GM18507 (cell line): Measurements from ENCODE around the gene ERAP2.
"Not testable (repeated sequence)": the region's sequence is repeated elsewhere in the genome, so short reads cannot be mapped to it uniquely, and the experiment has no call there.

Experiments
- DNase-seq: peaks from one replicate; pipeline ENCODE4 v3.0.0; 2011; ENCODE audit warnings: low read depth; ENCODE audit not compliant: insufficient read length; ENCODE audit errors: extremely low spot score
- FAIRE-seq: peaks from 2 replicates; lab custom pipeline; 2011; peaks lifted over from hg19 to GRCh38; lab: Jason Lieb, UNC

The ERAP2 gene

GRCh38 chr5:96857924-96858323 is 18.4 kb upstream of the ERAP2 start:
- FAIRE-seq = no peak
- no peak for DNase-seq

DNA sequence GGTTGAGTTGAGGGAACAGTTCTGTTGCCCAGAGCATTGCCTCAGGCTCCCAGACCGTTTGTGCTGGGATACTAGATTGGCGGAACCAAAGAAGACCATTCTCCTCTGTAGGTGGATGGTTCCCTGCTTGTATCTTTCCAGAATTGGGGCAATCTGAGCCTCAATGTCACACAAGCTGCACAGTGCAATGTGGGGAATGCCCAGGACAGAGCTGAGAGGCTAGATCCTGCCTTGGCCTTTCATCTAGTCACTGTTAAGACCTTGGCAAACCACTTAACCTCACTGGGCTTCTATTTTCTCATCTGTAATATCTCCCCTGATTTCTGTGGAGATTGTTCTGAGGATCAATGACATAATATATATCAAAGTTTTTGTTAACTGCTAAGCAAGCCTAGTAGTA is 16.9 kb upstream of the ERAP2 start:
- DNase-seq (no peak), FAIRE-seq (no peak)

DNA sequence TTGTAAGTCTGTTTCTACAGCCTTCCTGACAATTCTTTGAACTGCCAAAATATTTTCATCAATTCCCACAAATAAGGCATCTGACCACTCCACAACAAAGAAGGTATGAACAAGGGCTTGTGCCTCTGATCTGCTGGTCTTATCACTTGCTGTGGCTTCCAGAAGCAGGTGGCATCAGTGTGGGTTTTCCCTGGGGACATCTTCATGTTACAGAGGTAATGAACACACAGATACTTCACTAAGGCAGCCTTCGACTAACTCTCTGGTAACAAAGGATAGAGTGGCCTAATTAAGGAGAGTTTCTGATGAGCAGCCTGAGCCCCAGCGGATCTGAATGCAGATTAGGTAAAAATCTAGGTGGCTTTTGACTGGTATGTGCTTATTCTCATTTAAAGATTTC is 15.2 kb upstream of the ERAP2 start:
- peak; percentile 33 for FAIRE-seq
- DNase-seq = no peak

- no peak for DNase-seq
- FAIRE-seq = no peak
These were observed 13.2 kb upstream of the ERAP2 start for GRCh38 chr5:96863114-96863513.

DNA sequence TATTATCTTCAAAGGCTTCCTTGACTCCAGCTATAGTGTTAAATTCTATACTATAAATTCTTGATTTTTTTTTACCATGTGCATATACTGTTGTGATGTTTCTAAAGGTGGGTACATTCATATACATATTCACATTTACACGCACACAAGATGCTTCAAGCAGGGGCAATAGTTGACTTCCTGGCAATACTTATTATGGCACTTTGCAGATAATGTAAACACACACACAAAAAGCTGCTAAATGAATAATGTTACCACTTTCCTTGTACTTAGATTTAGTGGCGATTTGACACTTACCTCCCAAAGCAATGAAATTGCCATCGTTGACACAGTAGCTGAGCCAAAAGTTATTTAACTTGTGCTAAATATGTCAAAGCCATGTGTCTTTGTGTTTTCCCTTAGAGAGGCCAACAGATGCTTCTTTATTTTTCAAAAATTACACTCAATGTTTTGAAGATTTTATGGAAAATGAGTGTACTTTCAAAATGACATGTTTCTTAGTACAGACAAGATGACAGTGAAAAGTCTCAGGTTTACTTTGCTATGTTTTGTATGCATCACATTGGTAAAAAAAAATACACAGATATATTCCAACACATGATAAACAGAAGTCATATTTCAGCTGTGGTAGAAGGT is 12.2 kb upstream of the ERAP2 start:
- FAIRE-seq (no peak), DNase-seq (no peak)

- peak; percentile 41 for FAIRE-seq
- no peak for DNase-seq
These were observed 11.3 kb upstream of the ERAP2 start for GRCh38 chr5:96864922-96865530.

DNA sequence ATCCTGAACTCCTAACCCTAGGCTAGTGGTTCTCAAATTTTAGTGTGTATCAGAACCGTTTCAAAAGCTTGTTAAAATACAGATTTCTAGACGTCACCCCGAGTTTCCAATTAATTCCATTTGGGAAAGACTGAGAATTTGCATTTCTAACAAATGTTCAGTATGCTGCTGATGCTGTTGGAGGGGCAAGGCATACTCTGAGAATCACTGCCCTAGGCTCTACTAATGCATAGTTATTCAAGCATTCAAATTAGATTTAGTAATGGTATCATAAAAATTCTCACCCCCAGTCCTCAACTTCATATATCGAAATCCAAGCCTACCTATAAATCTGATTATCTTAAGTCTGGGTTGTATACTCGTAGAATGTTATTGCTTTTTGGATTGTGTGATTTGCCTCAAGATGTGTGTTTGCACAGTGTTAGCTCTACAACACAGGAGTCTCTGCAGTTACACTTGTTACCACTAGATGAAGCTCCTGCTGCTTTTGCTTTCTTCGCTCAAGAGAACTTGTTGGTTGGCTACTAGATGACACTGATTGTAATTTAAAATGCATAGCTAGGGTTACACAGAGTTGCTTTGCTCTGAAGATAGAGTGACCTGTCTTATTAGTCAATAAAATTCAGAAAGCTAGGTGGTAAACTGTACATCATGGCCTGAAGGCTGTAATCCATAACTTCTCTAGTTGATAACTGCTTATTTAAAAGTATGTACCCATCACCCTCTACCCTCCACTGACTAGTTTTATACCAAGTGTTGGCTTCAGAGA is 7.5 kb upstream of the ERAP2 start:
- peak; percentile 36 for DNase-seq
- peak; percentile 92 for FAIRE-seq

- no peak for DNase-seq
- FAIRE-seq = no peak
These were observed 7.0 kb upstream of the ERAP2 start for GRCh38 chr5:96869372-96869641.

DNA sequence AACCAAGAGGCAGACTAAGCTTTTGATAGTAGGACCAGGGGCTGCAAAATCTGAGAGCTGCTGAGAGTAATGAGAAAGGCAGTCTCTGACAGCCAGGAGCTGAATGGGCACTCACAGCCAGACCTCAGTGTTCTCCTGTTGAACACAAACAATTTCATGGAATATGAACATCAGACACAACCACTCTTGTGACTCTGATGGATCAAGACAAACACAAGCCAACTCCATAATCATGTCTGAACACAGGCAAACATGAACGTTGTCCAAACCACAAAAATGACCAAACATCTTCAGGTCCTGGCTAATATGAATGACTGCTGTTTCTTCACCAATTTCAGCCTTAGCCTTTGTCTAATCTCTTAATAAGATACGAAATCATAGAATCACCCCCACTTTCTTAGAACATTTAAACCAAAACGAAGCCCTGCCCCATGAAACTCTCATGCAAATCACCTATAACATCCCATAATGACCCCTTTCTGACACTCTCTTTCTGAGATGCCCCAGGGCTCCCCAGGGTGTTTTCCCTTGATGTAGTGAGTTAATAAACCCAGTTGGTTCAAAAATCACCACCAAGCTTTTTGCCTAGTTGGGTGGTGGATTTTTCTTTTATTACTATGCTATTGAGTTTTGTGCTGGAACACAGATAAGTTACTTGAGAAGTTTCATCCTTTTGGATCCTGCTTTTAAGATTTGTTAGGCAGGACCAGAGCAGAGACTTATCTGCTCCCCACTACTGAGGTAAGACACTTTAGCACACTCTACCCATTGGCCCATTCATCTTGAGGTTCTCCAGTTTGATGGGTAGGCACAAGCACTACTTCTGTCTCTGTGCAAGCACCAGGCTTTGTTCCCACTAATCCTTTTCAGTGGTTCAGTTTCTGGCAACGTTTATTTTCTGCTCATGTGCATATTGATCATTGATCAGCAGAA is 5.9 kb upstream of the ERAP2 start:
- DNase-seq = no peak
- FAIRE-seq = peak; percentile 95

GRCh38 chr5:96871027-96871399 is 5.3 kb upstream of the ERAP2 start:
- no peak for FAIRE-seq
- DNase-seq = no peak

GRCh38 chr5:96871686-96872085 is 4.6 kb upstream of the ERAP2 start:
- DNase-seq = no peak

GRCh38 chr5:96873449-96873848 is 2.9 kb upstream of the ERAP2 start:
- no peak for FAIRE-seq
- DNase-seq = no peak

More at GRCh38 chr5:96871686-96872085, 4.6 kb upstream of the ERAP2 start:
- FAIRE-seq = peak; percentile 55

GRCh38 chr5:96874631-96875030 is 1.7 kb upstream of the ERAP2 start:
- FAIRE-seq (no peak), DNase-seq (no peak)

DNA sequence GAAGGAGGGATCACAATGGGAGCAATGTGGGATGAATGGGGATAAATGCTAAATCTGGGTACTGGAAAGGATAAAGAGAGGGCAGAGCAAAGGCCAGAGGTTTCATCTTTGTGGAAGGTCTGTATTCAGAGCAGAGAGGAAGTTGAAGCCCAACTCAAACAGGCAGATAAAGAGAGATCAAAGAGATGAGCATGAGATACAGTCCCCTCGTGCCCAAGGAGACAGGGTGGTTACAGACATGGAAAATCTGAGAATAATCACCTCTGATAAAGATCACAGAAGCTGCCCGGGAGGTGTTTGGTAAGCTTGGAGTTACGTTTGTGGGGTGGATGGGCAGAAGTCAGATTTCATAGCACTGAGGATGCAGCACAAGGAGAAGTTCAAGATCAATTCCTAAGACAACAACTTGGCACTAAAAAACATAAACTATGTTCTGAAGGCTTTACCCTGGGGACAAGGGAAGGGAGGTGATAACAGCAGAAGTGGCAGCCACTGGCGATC is 459 bp upstream of the ERAP2 start:
- FAIRE-seq = no peak
- no peak for DNase-seq

DNA sequence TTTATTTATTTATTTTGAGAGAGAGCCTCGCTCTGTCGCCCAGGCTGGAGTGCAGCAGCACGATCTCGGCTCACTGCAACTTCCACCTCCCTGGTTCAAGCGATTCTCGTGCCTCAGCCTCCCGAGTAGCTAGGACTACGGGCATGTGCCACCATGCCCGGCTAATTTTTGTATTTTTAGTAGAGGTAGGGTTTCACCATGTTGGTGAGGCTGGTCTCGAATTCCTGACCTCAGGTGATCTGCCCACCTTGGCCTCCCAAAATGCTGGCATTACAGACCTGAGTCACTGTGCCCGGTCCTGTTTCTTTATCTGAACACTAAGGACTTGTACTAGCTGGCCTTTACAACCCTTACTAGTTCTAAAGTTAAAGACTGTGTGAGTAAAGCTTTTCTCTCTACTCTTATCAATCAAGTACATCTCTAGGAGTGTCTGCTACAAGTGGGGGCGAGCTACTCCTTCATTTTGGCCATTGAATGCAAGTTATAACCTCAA is 723 bp downstream of the ERAP2 start:
- FAIRE-seq, DNase-seq: not testable (repeated sequence)

GRCh38 chr5:96879665-96880064 is 3.4 kb downstream of the ERAP2 start:
- DNase-seq (no peak), FAIRE-seq (peak; percentile 46)

DNA sequence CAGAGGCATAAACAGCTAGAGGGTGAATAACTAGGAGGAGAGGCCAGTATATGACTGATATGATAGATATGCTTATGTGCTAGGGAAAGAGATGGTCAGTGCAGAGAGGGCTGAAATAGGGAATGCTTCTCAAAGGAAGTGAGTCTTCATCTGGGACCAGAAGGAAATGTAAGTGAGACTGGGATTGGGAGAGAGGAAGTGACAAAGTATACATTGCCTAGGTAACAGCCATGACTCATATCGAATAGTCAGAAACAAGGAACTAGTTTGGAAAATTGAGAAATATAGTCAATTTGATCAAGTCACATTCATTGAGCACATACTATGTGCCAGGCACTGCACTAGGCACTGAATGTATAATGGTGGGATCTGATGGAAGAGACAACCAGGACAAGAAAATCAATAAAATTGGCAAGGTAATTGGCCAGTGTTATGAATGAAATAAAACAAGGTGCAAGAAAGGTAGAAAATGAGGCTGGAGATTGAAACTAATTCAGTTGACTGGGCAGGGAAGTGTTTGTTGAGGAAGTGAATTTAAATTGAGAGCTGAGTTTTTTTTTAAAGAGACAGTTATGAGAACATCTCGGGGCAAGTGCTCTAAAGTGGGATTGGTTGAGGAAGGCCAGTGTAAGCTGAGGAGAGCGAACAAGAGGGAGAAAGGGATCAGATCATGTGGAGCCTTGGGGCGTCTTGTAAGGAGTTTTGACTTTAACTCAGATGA is 4.3 kb downstream of the ERAP2 start:
- FAIRE-seq (peak; percentile 44), DNase-seq (no peak)

DNA sequence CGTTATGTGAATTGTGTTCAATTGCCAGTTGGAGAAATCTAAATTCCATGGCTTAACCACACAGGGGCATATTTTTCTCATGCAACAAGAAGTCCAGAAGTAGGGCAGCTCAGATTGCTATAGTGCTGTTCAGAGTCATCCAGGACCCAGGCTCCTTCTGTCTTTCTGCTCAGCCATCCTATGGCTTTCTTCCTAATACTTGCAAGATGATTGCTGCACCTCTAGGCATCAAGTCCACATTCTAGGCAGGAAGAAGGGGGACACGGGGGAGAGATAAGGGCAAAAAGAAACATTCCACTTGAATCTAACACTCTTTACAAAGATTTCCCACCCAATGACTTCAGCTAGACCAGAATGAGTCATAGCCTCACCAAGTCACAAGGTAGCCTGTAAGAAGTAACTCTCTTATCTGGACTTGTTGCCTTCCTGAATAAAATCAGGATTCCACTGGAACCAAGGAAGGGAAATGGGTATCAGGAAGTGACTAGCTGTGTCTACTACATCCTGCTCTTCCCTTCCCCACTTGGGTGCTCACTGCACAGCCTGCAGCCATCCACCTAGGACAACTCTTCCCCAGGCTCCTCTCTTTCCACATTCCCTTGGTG is 5.3 kb downstream of the ERAP2 start:
- FAIRE-seq = no peak

GRCh38 chr5:96883871-96884270 is 7.6 kb downstream of the ERAP2 start:
- DNase-seq (no peak), FAIRE-seq (no peak)

More for the DNA sequence above, 5.3 kb downstream of the ERAP2 start:
- DNase-seq = no peak
